Chondrocyte (in vitro differentiated cells): Measurements from ENCODE around the gene SLC7A11. TPM values are rescaled to one million over a fixed set of nuclear protein-coding genes. Genes with fewer than 3 reads are reported as not detected.
"Not testable (repeated sequence)": the region's sequence is repeated elsewhere in the genome, so short reads cannot be mapped to it uniquely, and the experiment has no call there.

Source experiments
- DNase-seq: peaks from one replicate; pipeline ENCODE4 v3.0.0; 2021; ENCODE audit warnings: mixed read lengths, low spot score
- H3K27ac Mint-ChIP-seq: one replicate; pipeline ENCODE4 v1.8.0; 2021; ENCODE audit warnings: mild to moderate bottlenecking, moderate library complexity, mixed read lengths; ENCODE audit not compliant: unreplicated experiment
- H3K27me3 Mint-ChIP-seq: 2 replicates; pipeline ENCODE4 v1.8.0; 2021; ENCODE audit warnings: low read depth, mixed read lengths
- H3K36me3 Mint-ChIP-seq: 2 replicates; pipeline ENCODE4 v1.8.0; 2021; ENCODE audit warnings: low read depth, mixed read lengths
- H3K4me1 Mint-ChIP-seq: 2 replicates; pipeline ENCODE4 v1.8.0; 2021; ENCODE audit warnings: low read depth, mild to moderate bottlenecking, mixed read lengths
- H3K4me3 Mint-ChIP-seq: one replicate; pipeline ENCODE4 v1.8.0; 2021; ENCODE audit warnings: mild to moderate bottlenecking, moderate library complexity, mixed read lengths; ENCODE audit not compliant: unreplicated experiment
- H3K9me3 Mint-ChIP-seq: 2 replicates; pipeline ENCODE4 v1.8.0; 2021; ENCODE audit warnings: low read depth, mixed read lengths
- total RNA-seq: library from RNA; stranded (reverse); gene quantifications from 3 replicates; pipeline ENCODE4 v1.2.1, GENCODE V29; 2021
- TF ChIP-seq, protein P1 (sequence below): fragments of 200-600 bp; sonication (generic); IDR thresholded peaks from 2 replicates; pipeline ENCODE4 v1.5.0; 2021; ENCODE audit warnings: antibody characterized with exemption, mild to moderate bottlenecking, moderate library complexity

Gene SLC7A11
- total RNA-seq, 1 donor from 2014 or later, result 31.5 TPM

- Mint-ChIP-seq H3K27me3 (no peaks in the 10 kb centered on the region), H3K4me3 (no peak overlapping the region), H3K36me3 (peaks cover 18% of the 10 kb centered on the region), H3K27ac (peak overlapping the region; percentile 80), H3K4me1 (peaks cover 51% of the 10 kb centered on the region), H3K9me3 (no peaks in the 10 kb centered on the region)
- no peak for DNase-seq
- TF ChIP-seq, protein P1, sequence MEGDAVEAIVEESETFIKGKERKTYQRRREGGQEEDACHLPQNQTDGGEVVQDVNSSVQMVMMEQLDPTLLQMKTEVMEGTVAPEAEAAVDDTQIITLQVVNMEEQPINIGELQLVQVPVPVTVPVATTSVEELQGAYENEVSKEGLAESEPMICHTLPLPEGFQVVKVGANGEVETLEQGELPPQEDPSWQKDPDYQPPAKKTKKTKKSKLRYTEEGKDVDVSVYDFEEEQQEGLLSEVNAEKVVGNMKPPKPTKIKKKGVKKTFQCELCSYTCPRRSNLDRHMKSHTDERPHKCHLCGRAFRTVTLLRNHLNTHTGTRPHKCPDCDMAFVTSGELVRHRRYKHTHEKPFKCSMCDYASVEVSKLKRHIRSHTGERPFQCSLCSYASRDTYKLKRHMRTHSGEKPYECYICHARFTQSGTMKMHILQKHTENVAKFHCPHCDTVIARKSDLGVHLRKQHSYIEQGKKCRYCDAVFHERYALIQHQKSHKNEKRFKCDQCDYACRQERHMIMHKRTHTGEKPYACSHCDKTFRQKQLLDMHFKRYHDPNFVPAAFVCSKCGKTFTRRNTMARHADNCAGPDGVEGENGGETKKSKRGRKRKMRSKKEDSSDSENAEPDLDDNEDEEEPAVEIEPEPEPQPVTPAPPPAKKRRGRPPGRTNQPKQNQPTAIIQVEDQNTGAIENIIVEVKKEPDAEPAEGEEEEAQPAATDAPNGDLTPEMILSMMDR, result no peak
Measured at GRCh38 chr4:138217567-138217966, 24.6 kb downstream of the SLC7A11 start.

- peaks cover 21% of the 10 kb centered on the region for H3K36me3 Mint-ChIP-seq
- peak overlapping the region; percentile 73 for H3K27ac Mint-ChIP-seq
- no peak for DNase-seq
- no peaks in the 10 kb centered on the region for H3K9me3 Mint-ChIP-seq
- peaks cover 40% of the 10 kb centered on the region for H3K4me1 Mint-ChIP-seq
- H3K27me3 Mint-ChIP-seq, result no peaks in the 10 kb centered on the region
- TF ChIP-seq, protein P1, result peak; percentile 55
- no peak overlapping the region for H3K4me3 Mint-ChIP-seq
Measured at GRCh38 chr4:138216272-138216867, 25.8 kb downstream of the SLC7A11 start.

GRCh38 chr4:138210576-138210975 is 31.6 kb downstream of the SLC7A11 start:
- H3K27me3 Mint-ChIP-seq, H3K36me3 Mint-ChIP-seq, H3K4me3 Mint-ChIP-seq, DNase-seq, H3K9me3 Mint-ChIP-seq: not testable (repeated sequence)
- H3K4me1 Mint-ChIP-seq, result peaks cover 29% of the 10 kb centered on the region
- H3K27ac Mint-ChIP-seq, result peak overlapping the region; percentile 3

DNA sequence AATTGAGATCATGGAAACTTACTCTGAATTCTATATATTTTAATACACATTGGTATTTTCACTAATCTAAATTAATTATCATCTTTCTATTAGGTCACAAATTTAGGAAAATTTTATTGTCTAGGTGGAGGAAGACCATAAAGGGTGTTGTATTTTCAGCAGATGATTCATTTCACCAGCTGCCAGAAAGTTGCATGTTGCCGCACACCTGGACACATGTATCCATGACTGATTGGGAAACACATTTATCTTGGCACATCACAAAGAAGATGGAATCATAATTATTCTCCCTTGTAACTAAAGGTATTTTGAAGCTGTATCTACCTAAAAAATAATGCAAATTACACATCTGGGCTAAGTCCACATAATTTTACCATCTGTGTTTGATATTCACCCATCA is 33.1 kb downstream of the SLC7A11 start:
- peaks cover 20% of the 10 kb centered on the region for H3K4me1 Mint-ChIP-seq

GRCh38 chr4:138205531-138206233 is 36.5 kb downstream of the SLC7A11 start:
- no peak overlapping the region for H3K27ac Mint-ChIP-seq

More for the DNA sequence above, 33.1 kb downstream of the SLC7A11 start:
- no peak for DNase-seq
- TF ChIP-seq, protein P1, result no peak
- Mint-ChIP-seq H3K27ac (no peak overlapping the region), H3K4me3 (no peak overlapping the region), H3K9me3 (peaks cover 3% of the 10 kb centered on the region), H3K36me3 (peaks cover 10% of the 10 kb centered on the region), H3K27me3 (no peaks in the 10 kb centered on the region)

More at GRCh38 chr4:138205531-138206233, 36.5 kb downstream of the SLC7A11 start:
- Mint-ChIP-seq H3K9me3 (no peaks in the 10 kb centered on the region), H3K4me3 (no peak overlapping the region), H3K4me1 (peaks cover 24% of the 10 kb centered on the region), H3K27me3 (no peaks in the 10 kb centered on the region), H3K36me3 (peaks cover 3% of the 10 kb centered on the region)
- TF ChIP-seq, protein P1, result no peak
- no peak for DNase-seq
